Common myeloid progenitor, CD34-positive (primary cell): ENCODE results near the gene SGSM1.

Experiments used
- CTCF ChIA-PET: fragments of 350-600 bp; sonication (Branson Sonifier 250); formaldehyde crosslinking; loops from one replicate; lab custom pipeline; 2021; ENCODE audit warnings: antibody characterized with exemption; lab: Charles Lee
- POLR2A ChIA-PET: fragments of 350-600 bp; sonication (Branson Sonifier 250); formaldehyde crosslinking; loops from one replicate; lab custom pipeline; 2021; ENCODE audit warnings: antibody characterized with exemption; lab: Charles Lee
- DNase-seq, 3 donors: peaks; one replicate each; pipeline versions ENCODE4 v3.0.0 to v3.0.0-alpha.2; 2013
- H3K27ac ChIP-seq, 2 experiments: 1 replicate in 1 of 2; 2 replicates in 1 of 2; pipeline ENCODE4 v1.7.0; 2013; ENCODE audit warnings: inconsistent platforms in 2 of 2, low read length in 2 of 2, mild to moderate bottlenecking in 2 of 2, low read depth in 1 of 2, moderate library complexity in 1 of 2; ENCODE audit not compliant: severe bottlenecking in 2 of 2, insufficient read depth in 1 of 2, poor library complexity in 1 of 2
- H3K27me3 ChIP-seq, 5 experiments: replicated peaks in 2 of 5; 1 replicate in 3 of 5; 2 replicates in 2 of 5; pipeline versions ENCODE4 v1.6.1 to v1.7.0; 2013; ENCODE audit warnings: low read length in 4 of 5, mild to moderate bottlenecking in 2 of 5, moderate library complexity in 2 of 5, inconsistent platforms in 1 of 5; ENCODE audit not compliant: insufficient read depth in 5 of 5, control insufficient read depth in 4 of 5
- H3K36me3 ChIP-seq, 4 experiments: 1 replicate in 2 of 4; 2 replicates in 2 of 4; pipeline versions ENCODE4 v1.6.1 to v1.7.0; 2013; ENCODE audit warnings: low read length in 3 of 4, control low read depth in 1 of 4, mild to moderate bottlenecking in 1 of 4; ENCODE audit not compliant: control insufficient read depth in 4 of 4, insufficient read depth in 4 of 4
- H3K4me1 ChIP-seq, 4 experiments: 1 replicate in 3 of 4; 2 replicates in 1 of 4; pipeline versions ENCODE4 v1.6.1 to v1.7.1; 2013; ENCODE audit warnings: low read length in 3 of 4, mild to moderate bottlenecking in 3 of 4, control low read depth in 1 of 4, inconsistent platforms in 1 of 4, moderate library complexity in 1 of 4; ENCODE audit not compliant: control insufficient read depth in 4 of 4, insufficient read depth in 4 of 4; ENCODE audit errors: control extremely low read depth in 1 of 4
- H3K4me3 ChIP-seq, 7 experiments: 1 replicate in 4 of 7; 2 replicates in 3 of 7; pipeline versions ENCODE4 v1.5.1 to v1.7.0; 2013; ENCODE audit warnings: mild to moderate bottlenecking in 7 of 7, low read length in 6 of 7, moderate library complexity in 6 of 7, inconsistent platforms in 2 of 7, low read depth in 2 of 7, control low read depth in 1 of 7; ENCODE audit not compliant: insufficient read depth in 4 of 7, control insufficient read depth in 1 of 7; ENCODE audit errors: extremely low read depth in 1 of 7
- H3K9me3 ChIP-seq, 5 experiments: 1 replicate in 4 of 5; 2 replicates in 1 of 5; pipeline versions ENCODE4 v1.6.1 to v1.7.1; 2013; ENCODE audit warnings: low read length in 4 of 5, mild to moderate bottlenecking in 2 of 5, inconsistent platforms in 1 of 5, low read depth in 1 of 5, moderate library complexity in 1 of 5; ENCODE audit not compliant: control insufficient read depth in 4 of 5, insufficient read depth in 2 of 5; ENCODE audit errors: control extremely low read depth in 1 of 5
- WGBS: methylation state at CpG from one replicate; pipeline ENCODE4 v1.1.5; 2013; ENCODE audit not compliant: insufficient coverage; 5-methylcytosine and 5-hydroxymethylcytosine counted together

SGSM1 gene

GRCh38 chr22:24875862-24876506 is 70.0 kb downstream of the SGSM1 start:
- Histone ChIP-seq H3K27ac (no peak overlapping the region), H3K27me3 (no peaks in the 10 kb centered on the region), H3K9me3 (peaks cover 0 to 1% (median 0%) of the 10 kb centered on the region in 5 experiments), H3K4me3 (no peak overlapping the region), H3K4me1 (no peaks in the 10 kb centered on the region), H3K36me3 (peaks cover 0 to 2% (median 0%) of the 10 kb centered on the region in 4 experiments)
- 61% methylated on average over 4 of the region's 4 CpGs for WGBS
- peak; percentile 36 to 72 (median 67) for DNase-seq
- POLR2A ChIA-PET, result interaction anchor here (0.8 kb wide), 1 partner anchor 9 kb away, joined by 4 read pairs; no protein-coding TSS in a partner anchor
- CTCF ChIA-PET, result interaction anchor here (1.7 kb wide), 1 partner anchor 19 kb away, joined by 6 read pairs; no protein-coding TSS in a partner anchor

DNA sequence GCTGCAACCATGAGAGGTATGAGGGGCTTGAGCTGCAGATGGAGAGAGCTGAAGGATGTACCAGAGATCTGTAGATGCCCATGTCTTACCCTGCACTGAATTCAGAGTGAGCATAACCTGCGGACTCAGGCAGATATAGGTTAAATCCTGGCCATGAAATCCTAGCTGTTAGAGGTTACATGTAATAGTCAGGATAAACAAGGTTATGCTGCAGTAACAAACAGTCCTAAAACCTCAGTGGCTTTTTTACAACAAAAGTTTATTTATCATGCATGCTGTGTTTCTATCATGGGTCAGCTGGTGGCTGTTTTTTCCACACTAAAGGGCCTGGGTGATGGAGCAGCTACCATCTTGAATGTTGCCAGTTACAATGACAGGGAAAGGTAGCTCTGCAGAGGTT is 70.7 kb downstream of the SGSM1 start:
- DNase-seq, result no peak

GRCh38 chr22:24878969-24879368 is 73.0 kb downstream of the SGSM1 start:
- CTCF ChIA-PET, result no interaction called here

More for the DNA sequence above, 70.7 kb downstream of the SGSM1 start:
- Histone ChIP-seq H3K27ac (no peak overlapping the region), H3K36me3 (peaks cover 0 to 2% (median 0%) of the 10 kb centered on the region in 4 experiments), H3K4me1 (no peaks in the 10 kb centered on the region), H3K4me3 (no peak overlapping the region), H3K27me3 (no peaks in the 10 kb centered on the region), H3K9me3 (peaks cover 0 to 1% (median 0%) of the 10 kb centered on the region in 5 experiments)
- WGBS, result 100% methylated on average over 1 of the region's 1 CpG
- CTCF ChIA-PET, result interaction anchor here (1.7 kb wide), 1 partner anchor 18 kb away, joined by 6 read pairs; no protein-coding TSS in a partner anchor
- POLR2A ChIA-PET, result no interaction called here

DNA sequence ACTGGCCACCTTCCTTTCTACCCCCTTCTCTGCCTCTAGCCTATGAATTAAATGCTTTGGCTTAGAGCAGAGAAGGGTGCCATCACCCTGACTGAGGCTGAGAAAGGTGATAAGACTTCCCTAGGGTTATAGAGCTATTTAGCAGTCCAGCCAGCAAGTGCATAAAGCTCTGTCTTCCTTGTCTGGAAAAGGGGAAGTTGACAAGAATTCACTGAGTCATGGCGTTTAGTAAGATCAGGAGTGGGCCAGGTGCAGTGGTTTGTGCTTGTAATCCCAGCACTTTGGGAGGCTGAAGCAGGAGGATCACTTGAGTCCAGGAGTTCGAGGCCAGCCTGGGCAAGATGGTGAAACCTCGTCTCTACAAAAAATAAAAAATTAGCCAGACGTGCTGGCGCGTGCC is 77.4 kb downstream of the SGSM1 start:
- peaks cover 0 to 2% (median 0%) of the 10 kb centered on the region in 4 experiments for H3K36me3 ChIP-seq
- H3K4me1 ChIP-seq, result no peaks in the 10 kb centered on the region
- WGBS, result 79% methylated on average over 5 of the region's 6 CpGs
- ChIA-PET CTCF (no interaction called here), POLR2A (no interaction called here)
- no peaks in the 10 kb centered on the region for H3K9me3 ChIP-seq
- DNase-seq, result peak; percentile 25 to 66 (median 63)
- H3K27ac ChIP-seq, result no peak overlapping the region
- H3K27me3 ChIP-seq, result peaks cover 0 to 2% (median 0%) of the 10 kb centered on the region in 5 experiments
- H3K4me3 ChIP-seq, result no peak overlapping the region

More at GRCh38 chr22:24878969-24879368, 73.0 kb downstream of the SGSM1 start:
- Histone ChIP-seq H3K4me1 (no peaks in the 10 kb centered on the region), H3K27me3 (no peaks in the 10 kb centered on the region), H3K9me3 (peaks cover 0 to 1% (median 0%) of the 10 kb centered on the region in 5 experiments), H3K36me3 (peaks cover 0 to 2% (median 0%) of the 10 kb centered on the region in 4 experiments), H3K4me3 (no peak overlapping the region), H3K27ac (no peak overlapping the region)
- no peak for DNase-seq
- 100% methylated on average over 1 of the region's 2 CpGs for WGBS
- POLR2A ChIA-PET, result no interaction called here

GRCh38 chr22:24887260-24887659 is 81.2 kb downstream of the SGSM1 start:
- WGBS, result 100% methylated on average over 1 of the region's 2 CpGs
- Histone ChIP-seq H3K9me3 (no peaks in the 10 kb centered on the region), H3K36me3 (no peaks in the 10 kb centered on the region), H3K4me1 (no peaks in the 10 kb centered on the region), H3K27ac (no peak overlapping the region), H3K4me3 (no peak overlapping the region), H3K27me3 (peaks cover 0 to 2% (median 0%) of the 10 kb centered on the region in 5 experiments)
- ChIA-PET CTCF (no interaction called here), POLR2A (no interaction called here)
- DNase-seq, result no peak

GRCh38 chr22:24893341-24894070 is 87.5 kb downstream of the SGSM1 start:
- no peaks in the 10 kb centered on the region for H3K27me3 ChIP-seq
- H3K4me1 ChIP-seq, result peaks cover 0 to 8% (median 0%) of the 10 kb centered on the region in 4 experiments
- no peaks in the 10 kb centered on the region for H3K9me3 ChIP-seq
- H3K36me3 ChIP-seq, result no peaks in the 10 kb centered on the region
- H3K27ac ChIP-seq, result no peak overlapping the region
- H3K4me3 ChIP-seq, result no peak overlapping the region
- CTCF ChIA-PET, result interaction anchor here (2.0 kb wide), 1 partner anchor 17 kb away, joined by 6 read pairs; no protein-coding TSS in a partner anchor
- 98% methylated on average over 19 of the region's 20 CpGs for WGBS
- POLR2A ChIA-PET, result no interaction called here
- DNase-seq, result no peak
